ENCODE data around the gene RACK1.

- peak in 2 of 4 experiments; percentile 25 to 32 for TF ChIP-seq CTCF (IDR thresholded peaks at IDR 0.05)
- peak in 1 of 2 donors; percentile 15 for TF ChIP-seq POLR2A (IDR thresholded peaks at IDR 0.05)
These were observed 56.0 kb downstream of the RACK1 start for GRCh38 chr5:181187500-181188213.

Measured in uterus (tissue), 2 donors.